ENCODE measurements around the gene C14orf180.

DNA sequence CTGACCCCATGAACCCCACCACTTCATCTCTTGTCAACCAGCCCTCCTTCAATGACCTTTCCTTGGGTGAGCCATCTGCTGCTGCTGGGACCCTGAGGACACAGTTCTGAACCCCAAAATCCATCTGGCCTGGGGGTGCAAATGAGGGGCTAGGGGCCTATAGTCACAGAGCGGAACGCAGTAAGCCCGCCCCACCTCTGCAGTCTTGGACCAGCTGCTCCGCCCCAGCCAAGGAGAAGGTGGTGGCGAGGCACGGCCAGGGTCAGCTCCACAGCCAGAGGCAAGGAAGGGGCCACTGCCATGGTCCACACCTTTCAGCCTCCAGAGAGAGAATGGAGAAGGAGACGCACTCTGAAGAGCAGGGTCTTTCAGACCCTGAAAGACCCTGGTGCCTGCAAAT, 19.9 kb downstream of the C14orf180 start:
- TF ChIP-seq, protein P1, sequence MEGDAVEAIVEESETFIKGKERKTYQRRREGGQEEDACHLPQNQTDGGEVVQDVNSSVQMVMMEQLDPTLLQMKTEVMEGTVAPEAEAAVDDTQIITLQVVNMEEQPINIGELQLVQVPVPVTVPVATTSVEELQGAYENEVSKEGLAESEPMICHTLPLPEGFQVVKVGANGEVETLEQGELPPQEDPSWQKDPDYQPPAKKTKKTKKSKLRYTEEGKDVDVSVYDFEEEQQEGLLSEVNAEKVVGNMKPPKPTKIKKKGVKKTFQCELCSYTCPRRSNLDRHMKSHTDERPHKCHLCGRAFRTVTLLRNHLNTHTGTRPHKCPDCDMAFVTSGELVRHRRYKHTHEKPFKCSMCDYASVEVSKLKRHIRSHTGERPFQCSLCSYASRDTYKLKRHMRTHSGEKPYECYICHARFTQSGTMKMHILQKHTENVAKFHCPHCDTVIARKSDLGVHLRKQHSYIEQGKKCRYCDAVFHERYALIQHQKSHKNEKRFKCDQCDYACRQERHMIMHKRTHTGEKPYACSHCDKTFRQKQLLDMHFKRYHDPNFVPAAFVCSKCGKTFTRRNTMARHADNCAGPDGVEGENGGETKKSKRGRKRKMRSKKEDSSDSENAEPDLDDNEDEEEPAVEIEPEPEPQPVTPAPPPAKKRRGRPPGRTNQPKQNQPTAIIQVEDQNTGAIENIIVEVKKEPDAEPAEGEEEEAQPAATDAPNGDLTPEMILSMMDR (IDR thresholded peaks at IDR 0.05; ENCODE audit: low read depth, low read length) = no peak
- TF ChIP-seq EZH2phosphoT487 (IDR thresholded peaks at IDR 0.05; ENCODE audit: low read depth) = no peak

All from OCI-LY3 (cell line).